ENCODE measurements around the gene TEDC2.

Gene TEDC2, protein sequence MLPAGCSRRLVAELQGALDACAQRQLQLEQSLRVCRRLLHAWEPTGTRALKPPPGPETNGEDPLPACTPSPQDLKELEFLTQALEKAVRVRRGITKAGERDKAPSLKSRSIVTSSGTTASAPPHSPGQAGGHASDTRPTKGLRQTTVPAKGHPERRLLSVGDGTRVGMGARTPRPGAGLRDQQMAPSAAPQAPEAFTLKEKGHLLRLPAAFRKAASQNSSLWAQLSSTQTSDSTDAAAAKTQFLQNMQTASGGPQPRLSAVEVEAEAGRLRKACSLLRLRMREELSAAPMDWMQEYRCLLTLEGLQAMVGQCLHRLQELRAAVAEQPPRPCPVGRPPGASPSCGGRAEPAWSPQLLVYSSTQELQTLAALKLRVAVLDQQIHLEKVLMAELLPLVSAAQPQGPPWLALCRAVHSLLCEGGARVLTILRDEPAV

DNA sequence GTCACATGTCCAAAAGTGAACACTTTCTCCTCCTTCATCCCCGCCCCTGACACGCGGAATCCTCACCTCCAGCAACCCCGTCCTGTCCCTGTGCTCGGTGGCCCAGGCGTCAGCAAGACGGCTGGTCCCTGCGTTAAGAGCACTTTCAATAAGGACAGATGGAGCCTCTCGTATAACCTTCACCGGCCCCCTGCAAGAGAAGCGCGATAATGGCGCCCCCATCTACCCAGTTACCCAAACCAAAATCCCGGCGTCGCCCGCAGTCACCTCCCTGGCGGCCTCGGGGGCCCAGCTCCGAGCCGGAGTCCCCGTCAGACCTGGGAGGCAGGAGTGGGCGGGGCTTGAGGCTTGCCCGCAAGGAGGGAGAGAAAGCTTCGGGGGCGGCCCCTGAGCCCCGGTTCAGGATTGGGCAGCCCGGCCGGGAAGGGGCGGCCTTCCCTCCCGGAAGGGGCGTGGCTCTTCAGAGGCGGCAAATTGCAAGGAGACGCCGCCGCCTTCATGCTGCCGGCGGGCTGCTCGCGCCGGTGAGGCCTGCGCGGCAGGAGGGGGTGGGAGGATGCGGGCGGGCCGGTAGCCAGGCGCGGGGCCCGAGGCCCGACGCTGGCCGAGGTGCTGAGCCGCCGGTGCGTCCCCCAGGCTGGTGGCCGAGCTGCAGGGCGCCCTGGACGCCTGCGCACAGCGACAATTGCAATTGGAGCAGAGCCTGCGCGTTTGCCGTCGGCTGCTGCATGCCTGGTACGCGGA, at the start of gene TEDC2:
Gene TEDC2 (plus strand): TSS at position 463 of the 744 bp plus-strand sequence. CDS start 36 bp downstream, at position 499.
- Histone ChIP-seq H3K27ac (peak within 1 kb of the TSS in 14 of 21 experiments; percentile 24 to 70 (median 54)), H3K4me3 (peak within 1 kb of the TSS; percentile 45 to 63 (median 50))

DNA sequence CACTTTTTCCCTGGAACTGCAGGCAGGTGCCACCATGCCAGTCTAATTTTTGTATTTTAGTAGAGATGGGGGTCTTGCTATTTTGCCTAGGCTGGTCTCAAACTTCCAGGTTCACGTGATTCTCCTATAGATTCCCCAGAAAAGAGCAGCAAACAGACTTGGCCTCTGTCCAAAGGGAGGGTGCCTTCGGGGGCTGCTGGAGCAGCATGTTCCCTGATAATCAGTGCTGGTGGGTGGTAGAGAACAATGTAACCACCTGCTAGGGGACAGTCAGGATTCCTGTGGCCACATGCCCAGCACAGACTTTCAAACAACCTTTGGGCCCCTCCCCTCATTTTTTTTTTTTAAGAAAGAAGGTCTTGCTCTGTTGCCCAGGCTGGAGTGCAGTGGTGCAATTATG, 44.8 kb upstream of the TEDC2 start:
- no peak overlapping the region for H3K4me3 ChIP-seq
- no peak overlapping the region for H3K27ac ChIP-seq

DNA sequence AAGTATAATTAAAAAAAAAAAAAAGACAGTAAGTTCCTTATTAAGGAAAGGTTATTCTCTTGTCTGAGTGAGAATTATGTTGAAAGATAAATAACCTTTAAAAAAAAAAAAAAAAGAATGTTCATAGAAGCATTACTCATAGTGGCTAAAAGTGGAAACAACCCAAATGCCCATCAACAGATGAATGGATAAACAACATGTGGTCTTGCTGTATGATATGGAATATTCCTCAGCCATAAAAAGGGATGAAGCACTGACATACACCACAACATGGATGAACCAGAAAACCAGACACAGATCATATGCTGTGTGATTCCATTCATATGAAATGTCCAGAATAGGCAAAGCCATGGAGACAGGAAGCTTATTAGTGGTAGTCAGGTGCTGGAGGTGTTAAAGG, 39.9 kb upstream of the TEDC2 start:
- H3K4me3 ChIP-seq = no peak overlapping the region
- no peak overlapping the region for H3K27ac ChIP-seq

- Histone ChIP-seq H3K27ac (no peak overlapping the region), H3K4me3 (no peak overlapping the region)
Measured at GRCh38 chr16:2422123-2422867, 37.6 kb upstream of the TEDC2 start.

DNA sequence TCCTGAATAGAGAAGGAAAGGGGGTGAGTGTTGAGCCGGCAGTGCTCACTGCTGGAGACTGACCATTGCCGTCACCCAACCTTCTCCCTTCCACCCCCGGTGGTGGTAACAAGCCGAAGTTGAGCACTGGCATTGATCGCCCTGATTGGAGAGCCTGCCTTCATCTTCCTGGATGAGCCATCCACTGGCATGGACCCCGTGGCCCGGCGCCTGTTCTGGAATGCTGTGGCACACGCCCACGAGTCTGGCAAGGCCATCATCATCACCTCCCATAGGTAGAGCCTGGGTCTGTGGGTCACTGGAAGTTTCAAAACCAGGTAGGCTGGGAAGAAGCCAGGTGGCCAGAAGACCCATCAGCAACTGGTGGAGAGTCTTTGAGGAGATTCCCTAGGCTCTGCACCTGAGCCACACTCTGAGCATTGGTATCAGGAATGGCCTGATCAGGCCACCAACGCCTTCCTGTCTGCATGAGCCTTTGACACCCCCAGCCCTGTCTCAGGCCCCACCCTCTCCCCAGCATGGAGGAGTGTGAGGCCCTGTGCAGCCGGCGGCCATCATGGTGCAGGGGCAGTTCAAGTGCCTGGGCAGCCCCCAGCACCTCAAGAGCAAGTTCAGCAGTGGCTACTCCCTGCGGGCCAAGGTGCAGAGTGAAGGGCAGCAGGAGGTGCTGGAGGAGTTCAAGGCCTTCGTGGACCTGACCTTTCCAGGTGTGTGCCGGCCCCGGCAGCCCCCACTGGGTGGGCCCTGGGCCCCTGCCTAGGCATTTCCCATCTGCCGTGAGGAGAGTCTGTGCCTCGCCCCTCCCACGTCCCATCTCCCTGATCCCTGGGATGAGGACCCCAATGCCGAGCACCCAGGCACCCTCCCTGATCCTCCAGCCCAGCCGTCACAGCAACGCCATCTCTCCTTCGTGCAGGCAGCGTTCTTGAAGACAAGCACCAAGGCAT, 35.6 kb upstream of the TEDC2 start:
- Histone ChIP-seq H3K27ac (no peak overlapping the region), H3K4me3 (no peak overlapping the region)

GRCh38 chr16:2425008-2425518, 34.8 kb upstream of the TEDC2 start:
- no peak overlapping the region for H3K4me3 ChIP-seq
- no peak overlapping the region for H3K27ac ChIP-seq

GRCh38 chr16:2425825-2426430, 34.0 kb upstream of the TEDC2 start:
- H3K4me3 ChIP-seq = no peak overlapping the region

DNA sequence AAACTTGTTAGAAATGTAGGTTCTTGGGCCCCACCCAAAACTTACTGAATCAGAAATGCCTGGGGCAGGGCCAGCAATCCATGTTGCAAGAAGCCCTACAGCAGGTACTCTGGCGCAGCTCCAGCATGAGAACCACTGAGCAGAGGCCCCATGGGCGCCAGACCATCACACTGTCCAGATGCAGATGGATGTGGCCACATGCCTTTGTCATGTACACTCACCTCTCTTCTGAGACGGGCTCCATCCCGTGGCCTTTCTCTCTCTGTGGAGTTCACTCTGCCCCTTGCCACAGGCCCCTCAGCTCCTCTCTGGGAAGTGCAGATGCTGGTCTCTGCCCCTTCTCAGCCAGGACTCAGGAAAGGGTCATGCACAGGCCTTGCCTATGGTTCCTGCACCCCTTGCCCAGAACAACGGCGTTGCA, 33.0 kb upstream of the TEDC2 start:
- H3K27ac ChIP-seq = no peak overlapping the region

More at GRCh38 chr16:2425825-2426430, 34.0 kb upstream of the TEDC2 start:
- H3K27ac ChIP-seq = no peak overlapping the region

GRCh38 chr16:2427526-2427925, 32.4 kb upstream of the TEDC2 start:
- H3K27ac ChIP-seq = no peak overlapping the region
- no peak overlapping the region for H3K4me3 ChIP-seq

More for the DNA sequence above, 33.0 kb upstream of the TEDC2 start:
- H3K4me3 ChIP-seq = no peak overlapping the region

DNA sequence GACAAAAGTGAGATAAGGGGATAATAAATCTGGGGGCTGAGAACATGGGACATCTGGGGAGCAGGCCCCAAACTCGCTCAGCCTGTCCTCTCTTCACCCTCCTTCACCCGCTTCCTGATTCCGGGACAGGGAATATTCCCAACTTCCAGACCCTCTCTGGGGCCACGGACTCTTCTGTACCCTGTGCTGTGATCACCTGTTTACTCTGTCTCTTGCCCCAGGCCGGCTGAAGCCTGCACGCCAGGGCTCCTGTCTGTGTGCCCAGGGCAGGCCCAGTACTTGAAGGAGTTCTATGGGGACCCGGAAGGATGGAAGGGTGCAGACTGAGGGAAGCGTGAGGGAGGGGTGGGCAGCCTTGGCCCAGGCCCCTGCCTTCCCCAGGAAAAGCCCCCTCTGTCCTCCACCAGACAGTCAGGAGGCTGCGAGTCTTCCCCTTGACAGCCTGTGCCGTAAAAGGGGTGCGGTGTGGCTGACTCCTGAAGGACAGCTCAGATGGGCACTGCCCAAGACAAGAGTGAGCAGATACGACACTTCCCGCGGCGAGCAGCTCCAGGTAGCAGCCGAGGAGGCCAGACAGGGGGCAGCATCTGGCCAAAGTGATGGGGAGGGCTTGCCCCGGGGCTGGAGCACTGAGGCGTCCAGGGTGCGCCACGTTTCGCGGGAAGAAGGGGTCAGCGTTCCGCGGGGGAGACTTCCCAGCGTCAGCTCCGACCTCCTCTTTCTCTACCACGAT, 31.7 kb upstream of the TEDC2 start:
- H3K27ac ChIP-seq = peak overlapping the region in 19 of 21 experiments; percentile 36 to 87 (median 71)
- peak overlapping the region; percentile 77 to 98 (median 93) for H3K4me3 ChIP-seq

DNA sequence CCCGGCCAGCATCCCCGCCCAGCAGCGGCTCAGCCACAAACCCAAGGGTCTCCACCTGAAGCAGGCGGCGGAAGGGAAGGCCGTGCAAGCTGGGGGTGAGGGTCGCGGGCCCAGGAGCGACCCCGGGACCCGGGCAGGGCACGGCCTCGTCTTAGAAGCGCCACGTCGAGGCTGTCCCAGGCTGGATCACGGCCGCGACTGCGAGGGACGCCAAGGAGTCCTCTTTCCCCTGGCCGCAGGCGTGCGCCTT, 31.2 kb upstream of the TEDC2 start:
- Histone ChIP-seq H3K4me3 (peak overlapping the region; percentile 77 to 98 (median 93)), H3K27ac (peak overlapping the region in 20 of 21 experiments; percentile 36 to 87 (median 70))

GRCh38 chr16:2429034-2429770, 30.7 kb upstream of the TEDC2 start, which contains the start of gene CCNF:
TSS of gene CCNF (plus strand) at chr16:2429447. CDS start at chr16:2429482, 35 bp downstream.
- peak within 1 kb of the TSS in 20 of 21 experiments; percentile 68 to 90 (median 82) for H3K27ac ChIP-seq
- H3K4me3 ChIP-seq = peak within 1 kb of the TSS; percentile 79 to 98 (median 95)

DNA sequence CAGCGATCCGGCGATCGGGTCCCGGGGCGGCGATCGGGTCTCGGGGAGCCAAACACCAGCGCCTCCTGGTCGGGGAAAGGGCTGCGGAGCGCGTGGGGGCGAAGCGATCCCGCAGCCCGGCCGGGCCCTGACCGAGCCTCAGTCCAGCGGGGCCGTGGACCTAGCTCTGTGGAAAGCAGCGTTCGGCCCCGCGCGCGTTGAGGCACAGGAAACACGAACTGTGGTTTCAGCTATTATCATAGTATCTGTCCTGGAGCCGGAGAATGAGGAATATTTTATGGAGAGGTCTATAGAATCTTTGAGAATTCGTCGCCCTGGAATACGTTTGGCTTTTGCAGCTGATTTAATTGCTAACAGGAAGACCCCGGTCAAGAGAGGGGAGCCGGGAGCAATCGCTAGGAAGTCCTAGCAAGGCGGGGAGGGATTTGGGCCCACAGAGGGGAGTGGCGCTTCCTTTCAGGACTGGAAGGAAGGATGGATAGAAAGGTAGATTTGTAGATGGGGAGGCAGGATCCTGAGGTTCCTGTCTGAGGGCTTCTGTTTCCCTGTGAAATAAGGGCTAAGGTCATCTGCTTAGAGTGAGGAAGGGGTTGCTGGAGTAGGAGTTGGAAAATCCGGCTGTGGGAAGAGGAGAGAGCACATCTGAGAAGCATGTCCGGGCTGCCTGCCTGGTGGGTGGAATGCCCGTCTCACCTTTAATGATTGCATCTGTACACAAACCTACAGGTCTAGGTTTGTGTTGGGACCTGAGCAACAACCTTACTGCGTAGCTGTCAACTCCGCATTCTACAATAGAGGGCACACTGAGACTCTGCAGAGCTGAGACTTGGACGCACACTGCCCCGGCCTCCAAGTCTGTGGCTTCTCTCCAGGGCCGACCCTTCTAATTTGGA, 29.9 kb upstream of the TEDC2 start:
- H3K4me3 ChIP-seq = peak overlapping the region; percentile 79 to 98 (median 95)
- H3K27ac ChIP-seq = peak overlapping the region in 20 of 21 experiments; percentile 40 to 90 (median 82)

GRCh38 chr16:2432286-2432685, 27.6 kb upstream of the TEDC2 start:
- Histone ChIP-seq H3K27ac (no peak overlapping the region), H3K4me3 (no peak overlapping the region)

- no peak overlapping the region for H3K4me3 ChIP-seq
- peak overlapping the region in 1 of 21 experiments; percentile 11 for H3K27ac ChIP-seq
Measured at GRCh38 chr16:2432801-2433505, 27.0 kb upstream of the TEDC2 start.
